HepG2 (cell line): ENCODE results near the gene OBSL1. TPM values are rescaled to one million over a fixed set of nuclear protein-coding genes. Genes with fewer than 3 reads are reported as not detected.
A peak's percentile ranks its signal among the peaks of the same experiment; 100 is the strongest.

Experiments used
- ATAC-seq: fragments of 200-7000 bp; cut with Tn5 transposase; 3 replicates; pipeline ENCODE4 v1.9.1; 2020; ENCODE audit warnings: mild to moderate bottlenecking, moderate library complexity
- BruUV-seq: library from RNA; stranded (reverse); fragments of 400-500 nt; replicated peaks from 2 replicates; lab custom pipeline; 2021; lab: Mats Ljungman, UMichigan
- CTCF ChIA-PET: fragments of 300-600 bp; formaldehyde crosslinking; extraction: SDS; loops from one replicate; lab custom pipeline; 2021; ENCODE audit warnings: low total read pairs, inconsistent platforms, low intra/inter-chr PET ratio; lab: Yijun Ruan, JAX
- POLR2A ChIA-PET: fragments of 350-600 bp; sonication (Branson Sonifier 250); formaldehyde crosslinking; loops from one replicate; lab custom pipeline; 2020; ENCODE audit warnings: antibody characterized with exemption, inconsistent platforms; lab: Yijun Ruan, JAX
- DNase-seq: peaks from one replicate; pipeline ENCODE4 v3.0.0-alpha.2; 2015; ENCODE audit warnings: low spot score
- FAIRE-seq: peaks from 3 replicates; lab custom pipeline; 2011; peaks lifted over from hg19 to GRCh38; lab: Jason Lieb, UNC
- H2AFZ ChIP-seq: one replicate; pipeline ENCODE4 v1.6.1; 2011; ENCODE audit warnings: low read length, inconsistent platforms
- H3K27ac ChIP-seq: fragments of 300-600 bp; 3 replicates; pipeline ENCODE4 v1.8.0; 2011; ENCODE audit warnings: mixed run types, mild to moderate bottlenecking, mixed read lengths, low read length, inconsistent platforms; ENCODE audit not compliant: insufficient read depth; ENCODE audit errors: extremely low read length
- H3K27me3 ChIP-seq, 2 experiments: fragments of 200-600 bp in 1 of 2; 2 replicates in 1 of 2; 3 replicates in 1 of 2; pipeline versions ENCODE4 v1.6.0 to v1.8.0; 2011; ENCODE audit warnings: low read length in 2 of 2, mild to moderate bottlenecking in 2 of 2, moderate library complexity in 2 of 2, inconsistent platforms in 1 of 2; ENCODE audit not compliant: insufficient read depth in 2 of 2, control insufficient read depth in 1 of 2
- H3K36me3 ChIP-seq, 2 experiments: fragments of 200-600 bp in 1 of 2; replicated peaks in 1 of 2; 2 replicates in 1 of 2; 3 replicates in 1 of 2; pipeline versions ENCODE4 v1.5.1 to v1.8.0; 2011; ENCODE audit warnings: low read length in 2 of 2, inconsistent platforms in 1 of 2; ENCODE audit not compliant: insufficient read depth in 2 of 2, control insufficient read depth in 1 of 2
- H3K4me1 ChIP-seq: 2 replicates; pipeline ENCODE4 v1.5.1; 2012; ENCODE audit warnings: low read length, inconsistent platforms; ENCODE audit not compliant: insufficient read depth
- H3K4me2 ChIP-seq: 2 replicates; pipeline ENCODE4 v1.6.0; 2011; ENCODE audit warnings: low read depth, low read length, inconsistent platforms
- H3K4me3 ChIP-seq, 3 experiments: fragments of 200-600 bp in 1 of 3; sonication (generic), shearing (Covaris generic) in 1 of 3; replicated peaks in 1 of 3; 2 replicates each; pipeline ENCODE4 v1.5.1; 2011 to 2016; ENCODE audit warnings: low read length in 3 of 3, inconsistent platforms in 2 of 3, low read depth in 2 of 3, mild to moderate bottlenecking in 2 of 3, control low read depth in 1 of 3, mixed read lengths in 1 of 3; ENCODE audit not compliant: insufficient read depth in 1 of 3
- H3K79me2 ChIP-seq: one replicate; pipeline ENCODE4 v1.6.1; 2011; ENCODE audit warnings: low read length, inconsistent platforms; ENCODE audit not compliant: insufficient read depth
- H3K9ac ChIP-seq: 2 replicates; pipeline ENCODE4 v1.6.0; 2011; ENCODE audit warnings: mild to moderate bottlenecking, low read depth, low read length, inconsistent platforms; ENCODE audit not compliant: insufficient read depth
- H3K9me3 ChIP-seq: 2 replicates; pipeline ENCODE4 v1.5.1; 2012; ENCODE audit warnings: mild to moderate bottlenecking, low read length
- H4K20me1 ChIP-seq: 2 replicates; pipeline ENCODE4 v1.6.0; 2011; ENCODE audit warnings: inconsistent platforms, mild to moderate bottlenecking, low read length, moderate library complexity; ENCODE audit not compliant: insufficient read depth
- GABPB1 ChIP-seq: IDR thresholded peaks from 2 replicates; pipeline ENCODE4 v1.6.1; 2016; ENCODE audit warnings: mild to moderate bottlenecking, missing genetic modification reagents, moderate library complexity, missing compliant biosample characterization
- MAFK ChIP-seq, 2 experiments: IDR thresholded peaks in 1 of 2; conservative IDR thresholded peaks in 1 of 2; 2 replicates each; pipeline ENCODE4 v1.6.1; 2011; ENCODE audit warnings: improper control_type of control experiment in 2 of 2, low read length in 2 of 2
- NAIF1 ChIP-seq: sonication (generic); formaldehyde crosslinking; IDR thresholded peaks from 2 replicates; pipeline ENCODE4 v1.5.0; 2020; ENCODE audit warnings: mild to moderate bottlenecking, missing genetic modification reagents, borderline replicate concordance
- SP4 ChIP-seq: sonication (generic); formaldehyde crosslinking; IDR thresholded peaks from 2 replicates; pipeline ENCODE4 v1.8.1; 2023; ENCODE audit warnings: mild to moderate bottlenecking, missing genetic modification reagents
- ZNF205 ChIP-seq: IDR thresholded peaks from 2 replicates; pipeline ENCODE4 v1.6.1; 2018; ENCODE audit warnings: missing biosample characterization, missing genetic modification reagents
- WGBS: methylation state at CpG from one replicate; pipeline ENCODE4 v1.1.6; 2017; ENCODE audit warnings: low lambda C conversion rate; 5-methylcytosine and 5-hydroxymethylcytosine counted together
- in situ Hi-C: cut with HindIII; loops from 2 replicates; pipeline ENCODE4 v1.10.0; 2017; ENCODE audit warnings: low pct_unique_long_range_greater_than_20kb; ENCODE audit not compliant: extremely low pct_ligation_motif_present
- intact Hi-C: fragments of 100-400 bp; cut with micrococcal nuclease; formaldehyde crosslinking; loops from one replicate; pipeline ENCODE4 v1.10.0; 2022; ENCODE audit not compliant: unreplicated experiment
- polyA plus RNA-seq, 8 experiments: library from polyadenylated mRNA; depleted of rRNA in 3 of 8; stranded (reverse) in 7 of 8; unstranded in 1 of 8; fragments of >200 nt; fragmentation: Illumina TruSeq in 4 of 8; extraction: Trizol in 4 of 8; gene quantifications; 2 replicates each; pipeline versions ENCODE4 v1.2.1 to v1.2.3, GENCODE V29; 2011 to 2016; ENCODE audit warnings: low read depth in 4 of 8, missing spikeins in 1 of 8, mixed read lengths in 1 of 8; ENCODE audit not compliant: insufficient read depth in 1 of 8
- total RNA-seq, 5 experiments: library from RNA; depleted of rRNA; stranded (reverse); fragments of >200 nt; fragmentation: Illumina TruSeq; extraction: Trizol; gene quantifications; 2 replicates each; pipeline ENCODE4 v1.2.3, GENCODE V29; 2016; ENCODE audit warnings: low read depth in 1 of 5

Gene OBSL1
- total and polyA plus RNA-seq, 2 of the 13 experiments (the other 11 are each of a cell fraction or from before 2014, with no cell fraction given) = 86.7 to 218 TPM

- DNase-seq (no peak), FAIRE-seq (no peak), ATAC-seq (no peak)
- whole genome bisulfite sequencing = 87% methylated on average over 13 of the region's 21 CpGs
- Histone ChIP-seq H3K79me2 (no peaks in the 10 kb centered on the region), H3K4me1 (peaks cover 35% of the 10 kb centered on the region), H3K9me3 (no peaks in the 10 kb centered on the region), H2AFZ (no peak overlapping the region), H3K27me3 (no peaks in the 10 kb centered on the region), H3K4me2 (no peak overlapping the region), H3K9ac (no peak overlapping the region), H3K36me3 (no peaks in the 10 kb centered on the region; a peak in 1 of 5 replicates), H3K4me3 (no peak overlapping the region), H4K20me1 (no peaks in the 10 kb centered on the region), H3K27ac (no peak overlapping the region)
- POLR2A ChIA-PET = no interaction called here
- no TSS peak for BruUV-seq
- in situ Hi-C loops (no loop called here), intact Hi-C loops (no loop called here)
- TF ChIP-seq MAFK (conservative IDR thresholded peaks at IDR 0.05 in 1 of 2, IDR thresholded peaks at IDR 0.05 in 1 of 2; ENCODE audit: low read length in 2 of 2) (no peak), NAIF1 (no peak), GABPB1 (CRISPR knock-in tag) (0 out of 2 replicates have a peak, but pooled peaks have one; percentile 0)
- CTCF ChIA-PET = no interaction called here
Observed at GRCh38 chr2:219557320-219557719, 14.0 kb downstream of the OBSL1 start.

- Histone ChIP-seq H3K36me3 (no peaks in the 10 kb centered on the region), H3K4me3 (no peak overlapping the region), H3K27ac (no peak overlapping the region), H2AFZ (no peak overlapping the region), H3K4me2 (no peak overlapping the region), H3K79me2 (no peaks in the 10 kb centered on the region), H4K20me1 (no peaks in the 10 kb centered on the region), H3K9ac (no peak overlapping the region), H3K27me3 (no peaks in the 10 kb centered on the region), H3K9me3 (no peaks in the 10 kb centered on the region), H3K4me1 (peaks cover 31% of the 10 kb centered on the region)
- 87% methylated on average over 19 of the region's 19 CpGs for whole genome bisulfite sequencing
- ATAC-seq (no peak), DNase-seq (no peak), FAIRE-seq (no peak)
- BruUV-seq = no TSS peak
- CTCF ChIA-PET = no interaction called here
- in situ Hi-C loops = no loop called here
- intact Hi-C loops = no loop called here
- POLR2A ChIA-PET = no interaction called here
- TF ChIP-seq SP4 (CRISPR knock-in tag) = 0 out of 2 replicates have a peak, but pooled peaks have one; percentile 30
- no peak for TF ChIP-seq ZNF205 (CRISPR knock-in tag)
Observed at GRCh38 chr2:219556413-219556812, 14.9 kb downstream of the OBSL1 start.
